PC-9 (cell line): ENCODE measurements around the gene NID1.

Experiments used
- CTCF ChIP-seq: fragments of 200-600 bp; sonication (generic); conservative IDR thresholded peaks from 2 replicates; pipeline ENCODE4 v1.6.1; 2017; ENCODE audit warnings: mixed run types, antibody characterized with exemption, mild to moderate bottlenecking, moderate library complexity
- EZH2 ChIP-seq: fragments of 200-600 bp; sonication (generic); IDR thresholded peaks from 2 replicates; pipeline ENCODE4 v1.8.0; 2017; ENCODE audit warnings: antibody characterized with exemption, low read depth

DNA sequence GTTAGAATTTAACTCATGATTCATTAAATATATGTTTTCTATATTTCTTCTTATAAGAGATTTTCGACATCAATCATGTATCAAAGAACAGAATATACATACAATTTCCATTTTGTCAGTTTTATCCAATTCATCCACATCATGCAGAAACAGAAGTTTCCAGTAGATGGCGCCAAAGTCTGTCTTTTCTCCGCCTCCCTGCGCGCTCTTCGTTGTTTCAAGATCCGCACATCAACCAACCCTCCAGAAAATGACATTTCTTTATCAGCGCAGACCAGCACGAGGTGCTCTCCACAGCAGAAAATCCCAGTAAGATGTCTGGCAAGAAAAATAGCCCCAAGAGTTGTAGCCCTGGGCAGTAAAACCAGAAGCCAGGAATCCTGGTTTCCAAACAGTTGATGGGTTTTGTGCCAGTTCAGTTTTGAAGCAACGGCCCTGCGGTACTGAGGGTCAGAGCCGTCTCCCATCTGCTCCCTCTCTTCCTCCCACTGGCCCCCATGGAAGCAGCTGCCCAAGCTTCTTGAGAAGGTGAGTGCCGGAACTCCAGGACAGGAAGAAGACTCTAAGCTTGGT, 38.8 kb upstream of the NID1 start:
- TF ChIP-seq CTCF (peak; percentile 96), EZH2 (no peak)
